ENCODE measurements around the gene ANXA2R. TPM values are rescaled to one million over a fixed set of nuclear protein-coding genes. Genes with fewer than 3 reads are reported as not detected.

Gene ANXA2R
- total and polyA plus RNA-seq, 12 donors: 0.42 to 3.4 (median 1.0) TPM

DNA sequence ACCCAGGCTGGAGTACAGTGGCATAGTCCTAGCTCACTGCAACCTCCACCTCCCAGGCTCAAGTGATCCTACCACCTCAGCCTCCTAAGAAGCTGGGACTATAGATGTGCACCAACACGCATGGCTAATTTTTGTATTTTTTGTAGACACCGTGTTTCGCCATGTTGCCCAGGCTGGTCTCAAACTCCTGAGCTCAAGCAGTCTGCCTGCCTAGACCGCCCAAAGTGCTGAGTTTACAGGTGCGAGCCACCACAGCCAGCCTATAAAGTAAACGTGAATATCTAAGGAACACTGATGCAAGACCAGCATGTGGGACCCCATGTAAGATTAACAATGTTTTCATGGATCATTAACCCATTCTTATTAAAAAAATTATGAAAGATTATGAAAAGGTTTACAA lies 15.9 kb downstream of the ANXA2R start:
- Histone ChIP-seq H3K4me3 (no peak overlapping the region), H3K9me3 (peaks cover 0 to 3% (median 0%) of the 10 kb centered on the region in 11 donors), H3K4me1 (peaks cover 0 to 18% (median 4%) of the 10 kb centered on the region in 9 donors), H3K36me3 (no peaks in the 10 kb centered on the region), H3K27ac (no peak overlapping the region), H3K27me3 (peaks cover 0 to 69% (median 50%) of the 10 kb centered on the region in 7 donors)
- ATAC-seq (no peak), DNase-seq (no peak)
- WGBS, 2 donors: 52 to 67% methylated on average over 6 of the region's 6 CpGs
- intact Hi-C loops (cut with DNase I): no loop called here
- TF ChIP-seq, protein P1, sequence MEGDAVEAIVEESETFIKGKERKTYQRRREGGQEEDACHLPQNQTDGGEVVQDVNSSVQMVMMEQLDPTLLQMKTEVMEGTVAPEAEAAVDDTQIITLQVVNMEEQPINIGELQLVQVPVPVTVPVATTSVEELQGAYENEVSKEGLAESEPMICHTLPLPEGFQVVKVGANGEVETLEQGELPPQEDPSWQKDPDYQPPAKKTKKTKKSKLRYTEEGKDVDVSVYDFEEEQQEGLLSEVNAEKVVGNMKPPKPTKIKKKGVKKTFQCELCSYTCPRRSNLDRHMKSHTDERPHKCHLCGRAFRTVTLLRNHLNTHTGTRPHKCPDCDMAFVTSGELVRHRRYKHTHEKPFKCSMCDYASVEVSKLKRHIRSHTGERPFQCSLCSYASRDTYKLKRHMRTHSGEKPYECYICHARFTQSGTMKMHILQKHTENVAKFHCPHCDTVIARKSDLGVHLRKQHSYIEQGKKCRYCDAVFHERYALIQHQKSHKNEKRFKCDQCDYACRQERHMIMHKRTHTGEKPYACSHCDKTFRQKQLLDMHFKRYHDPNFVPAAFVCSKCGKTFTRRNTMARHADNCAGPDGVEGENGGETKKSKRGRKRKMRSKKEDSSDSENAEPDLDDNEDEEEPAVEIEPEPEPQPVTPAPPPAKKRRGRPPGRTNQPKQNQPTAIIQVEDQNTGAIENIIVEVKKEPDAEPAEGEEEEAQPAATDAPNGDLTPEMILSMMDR (IDR thresholded peaks at IDR 0.05): no peak

DNA sequence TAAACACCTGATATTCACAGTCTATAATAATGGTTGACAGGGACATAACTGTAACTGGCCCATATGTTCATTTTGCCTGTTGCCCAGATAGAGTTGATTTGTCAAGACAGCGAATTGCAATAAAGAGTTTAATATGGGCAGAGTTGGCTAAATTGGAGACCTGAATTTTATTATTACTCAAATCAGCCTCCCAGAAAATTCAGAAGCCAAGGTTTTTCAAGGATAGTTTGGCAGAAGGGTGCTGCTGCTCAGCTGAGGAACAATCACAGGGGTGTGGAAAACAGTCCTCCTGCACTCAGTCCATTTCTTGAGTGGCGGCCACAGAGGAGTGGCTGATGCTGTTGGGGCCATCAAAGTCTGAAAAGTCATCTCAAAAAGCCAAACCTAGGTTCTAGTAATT lies 19.0 kb downstream of the ANXA2R start:
- Histone ChIP-seq H3K36me3 (no peaks in the 10 kb centered on the region), H3K27ac (no peak overlapping the region), H3K27me3 (peaks cover 0 to 83% (median 52%) of the 10 kb centered on the region in 7 donors), H3K4me1 (peaks cover 0 to 33% (median 16%) of the 10 kb centered on the region in 9 donors), H3K4me3 (no peak overlapping the region), H3K9me3 (peaks cover 0 to 3% (median 0%) of the 10 kb centered on the region in 11 donors)
- ATAC-seq (no peak), DNase-seq (no peak)
- intact Hi-C loops (cut with DNase I): loop anchor here in 1 of 10 donors (2.0 kb wide), 1 partner anchor 14 kb away; no protein-coding TSS in a partner anchor
- WGBS, 2 donors: 72 to 81% methylated on average over 2 of the region's 2 CpGs
- TF ChIP-seq, protein P1 (IDR thresholded peaks at IDR 0.05): no peak

DNA sequence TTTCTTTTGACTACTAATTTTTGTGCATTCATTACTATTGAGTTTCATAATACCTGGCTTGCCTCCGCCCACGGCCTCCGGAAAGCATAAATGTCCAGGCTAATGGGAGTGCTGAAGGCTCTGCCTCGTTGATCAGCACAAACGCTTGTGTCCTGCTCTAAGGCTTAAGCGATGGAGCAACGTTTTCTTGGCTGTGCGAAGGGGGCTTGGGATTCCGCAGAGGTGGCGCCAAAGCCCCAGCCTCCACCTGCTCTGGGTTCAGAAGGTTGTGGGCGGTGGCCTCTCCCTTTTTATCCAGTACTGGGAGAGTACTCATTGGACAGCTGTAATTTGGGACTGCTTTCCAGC lies 19.7 kb downstream of the ANXA2R start:
- intact Hi-C loops (cut with DNase I): loop anchor here in 1 of 10 donors (2.0 kb wide), 1 partner anchor 14 kb away; no protein-coding TSS in a partner anchor
- H3K4me1 ChIP-seq: peaks cover 0 to 40% (median 17%) of the 10 kb centered on the region in 9 donors
- no peak for ATAC-seq
- DNase-seq: no peak
- peaks cover 0 to 3% (median 0%) of the 10 kb centered on the region in 11 donors for H3K9me3 ChIP-seq
- peak overlapping the region in 9 of 10 donors; percentile 91 to 97 (median 95) for H3K27ac ChIP-seq
- TF ChIP-seq, protein P1 (IDR thresholded peaks at IDR 0.05): peak in 1 of 9 donors; percentile 8
- peaks cover 0 to 85% (median 55%) of the 10 kb centered on the region in 7 donors for H3K27me3 ChIP-seq
- WGBS, 2 donors: 18 to 26% methylated on average over 11 of the region's 11 CpGs
- peak overlapping the region in 9 of 10 donors; percentile 45 to 69 (median 59) for H3K4me3 ChIP-seq
- no peaks in the 10 kb centered on the region for H3K36me3 ChIP-seq

DNA sequence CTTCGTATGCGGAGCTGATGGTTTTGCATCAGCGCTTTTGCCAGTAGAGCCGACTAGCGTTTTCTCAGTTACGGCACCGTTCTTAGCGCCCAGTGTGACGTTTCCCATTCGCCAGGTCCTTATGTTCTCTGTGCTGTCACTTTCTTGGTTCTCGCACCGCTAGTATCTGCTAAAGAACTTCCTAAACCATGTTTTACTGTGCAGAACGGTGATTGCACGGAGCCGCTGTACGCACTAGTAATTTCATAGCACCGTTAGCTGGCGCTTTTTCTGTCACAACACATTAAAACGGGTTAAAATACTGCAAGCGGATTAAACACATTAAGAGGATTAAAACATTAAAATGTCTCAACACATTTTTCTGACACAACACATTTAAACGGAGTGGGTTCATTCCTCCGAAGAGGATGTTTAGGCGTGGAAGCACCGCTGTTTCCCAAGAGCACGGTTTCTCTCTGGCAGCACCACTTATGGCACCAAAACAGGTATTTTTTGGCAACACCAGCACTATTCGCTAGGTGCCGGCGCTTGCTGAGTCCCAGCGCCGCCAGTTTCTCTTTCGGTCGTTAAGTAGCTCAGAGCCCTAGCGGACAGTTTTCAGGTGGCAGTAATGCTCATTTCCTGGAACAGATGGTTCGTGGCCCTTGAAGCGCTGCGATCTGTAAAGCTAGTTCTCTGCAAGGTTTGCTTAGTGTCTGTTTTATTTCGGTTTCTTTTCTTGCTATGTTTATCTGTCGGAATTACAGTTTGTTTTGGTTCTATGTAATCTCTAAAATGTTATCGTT lies 20.3 kb downstream of the ANXA2R start:
- peak overlapping the region; percentile 62 to 97 (median 95) for H3K27ac ChIP-seq
- intact Hi-C loops (cut with DNase I): loop anchor here in 4 of 10 donors (1.0 to 2.0 kb wide), 6 partner anchors 15 to 45 kb away; partner anchors contain the start of gene ANXA2R (in 1 of the 4)
- peaks cover 0 to 42% (median 17%) of the 10 kb centered on the region in 9 donors for H3K4me1 ChIP-seq
- TF ChIP-seq, protein P1 (IDR thresholded peaks at IDR 0.05): peak in 8 of 9 donors; percentile 18 to 56 (median 47)
- peak overlapping the region; percentile 36 to 69 (median 58) for H3K4me3 ChIP-seq
- 9 to 10% methylated on average over 39 of the region's 39 CpGs for WGBS, 2 donors
- H3K27me3 ChIP-seq: peaks cover 0 to 87% (median 55%) of the 10 kb centered on the region in 7 donors
- H3K9me3 ChIP-seq: peaks cover 0 to 3% (median 0%) of the 10 kb centered on the region in 11 donors
- DNase-seq: peak; percentile 40 to 71
- H3K36me3 ChIP-seq: no peaks in the 10 kb centered on the region
- peak; percentile 35 to 53 (median 46) for ATAC-seq

All from heart right ventricle (tissue), 16 donors.